DMS153 (cell line): ENCODE data around the gene HIC1.

Source experiments
- DNase-seq: peaks from one replicate; lab custom pipeline; 2025; lab: John Stamatoyannopoulos, UW

HIC1 gene

DNA sequence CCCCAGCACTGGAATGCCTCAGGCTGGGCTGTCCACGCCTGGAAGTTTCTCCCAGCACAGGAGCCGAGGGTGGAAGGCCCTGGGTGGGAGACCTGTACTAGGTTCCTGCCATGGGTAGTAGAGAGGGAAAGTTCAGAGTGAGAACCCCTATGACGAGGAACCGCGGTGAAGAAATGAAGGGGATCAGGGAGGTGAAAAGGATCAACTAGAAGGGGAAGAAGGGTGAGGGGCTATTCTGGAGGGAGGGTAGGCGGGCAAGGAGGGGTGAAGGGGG, 5.4 kb downstream of the HIC1 start:
- no peak for DNase-seq

DNA sequence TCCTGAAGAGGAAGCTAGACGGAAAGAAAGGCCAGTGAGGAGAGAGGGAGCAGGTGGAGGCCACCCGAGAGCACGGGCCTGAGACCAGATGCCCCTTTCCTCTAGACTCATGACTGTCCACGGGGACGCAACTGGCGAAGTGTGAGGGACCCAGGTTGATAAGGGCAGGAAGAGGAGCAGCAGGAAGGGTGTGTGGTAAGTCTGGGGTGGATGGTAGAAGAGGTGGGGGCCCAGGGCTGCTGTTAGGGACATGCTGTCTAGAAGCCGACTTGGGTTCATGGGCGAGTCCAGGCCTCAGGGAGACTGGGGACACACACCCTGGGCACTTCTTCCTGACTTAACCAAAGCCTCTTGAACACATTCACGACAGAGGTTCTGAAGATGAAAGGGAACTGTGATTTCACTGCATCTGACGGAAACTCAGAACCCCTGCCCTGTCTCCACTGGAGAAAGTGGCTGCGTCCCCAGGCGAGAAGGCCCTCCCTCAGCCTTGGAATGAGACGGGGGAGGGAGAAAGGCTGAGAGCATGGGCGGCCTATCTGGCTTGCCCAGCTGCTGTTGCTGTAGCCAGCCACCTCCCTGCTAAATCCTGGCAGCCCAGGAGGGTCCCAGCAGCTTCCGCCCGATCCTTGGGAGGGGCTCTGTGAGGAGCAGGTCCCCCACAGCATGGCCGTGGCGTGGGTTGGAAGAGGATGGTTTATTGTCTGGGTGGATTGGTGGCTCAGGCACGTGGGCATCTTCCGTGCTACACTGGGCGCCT, 6.0 kb downstream of the HIC1 start:
- DNase-seq = no peak

DNA sequence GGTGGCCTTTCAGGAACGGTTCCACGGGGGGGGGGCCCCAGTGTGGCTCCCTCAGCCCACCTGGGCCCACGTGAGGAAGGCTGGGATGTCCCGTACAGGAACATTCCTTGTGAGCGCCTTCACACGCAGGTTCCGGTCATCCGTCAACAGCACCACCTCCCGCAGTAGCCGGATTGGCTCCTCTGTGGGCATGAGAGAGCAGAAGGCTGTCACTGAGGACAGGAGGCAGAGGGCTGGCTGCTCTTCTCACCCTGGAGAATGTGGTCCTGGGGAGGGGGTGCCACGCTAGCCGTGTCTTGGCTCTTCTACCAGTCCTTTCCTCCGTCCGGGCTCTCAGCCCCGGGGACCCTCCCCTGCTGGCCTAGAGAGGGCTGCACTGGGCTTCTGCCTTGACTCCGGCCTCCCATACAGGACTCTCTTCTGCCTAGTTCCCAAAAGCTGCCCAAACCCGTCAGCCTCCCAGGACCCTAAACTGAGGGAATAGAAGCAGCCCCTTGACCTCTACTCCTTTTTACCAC, 6.6 kb downstream of the HIC1 start:
- no peak for DNase-seq

DNA sequence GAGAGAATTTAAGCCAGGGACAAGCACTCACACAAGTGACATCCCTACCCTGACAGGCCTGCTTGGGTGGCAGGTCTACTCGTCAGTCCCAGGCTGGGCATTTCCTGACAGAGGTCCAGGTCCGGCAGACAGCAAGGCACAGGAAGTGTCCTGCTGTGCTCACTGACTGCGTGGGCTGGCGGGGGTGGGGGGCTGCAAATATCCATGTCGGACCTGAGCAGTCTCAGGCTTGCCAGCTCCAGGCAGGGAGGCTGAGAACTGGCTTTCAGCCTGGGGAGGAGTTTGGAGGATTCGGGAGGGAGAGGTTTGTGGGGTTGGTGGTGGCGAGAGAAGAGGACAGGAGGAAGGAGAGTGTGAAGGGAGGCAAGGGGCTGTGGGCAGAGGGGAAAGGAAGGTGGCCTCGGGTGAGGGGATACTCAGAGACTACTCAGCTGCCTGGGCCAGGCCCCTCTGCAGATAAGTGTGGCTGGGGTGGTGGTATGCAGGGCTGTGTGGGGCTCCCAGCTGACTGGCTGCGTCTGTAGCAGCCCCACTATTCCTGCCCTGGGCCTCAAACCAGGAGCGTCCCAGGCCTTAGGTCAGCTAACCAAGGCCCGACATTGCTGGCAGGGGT, 7.8 kb downstream of the HIC1 start:
- DNase-seq = no peak

DNA sequence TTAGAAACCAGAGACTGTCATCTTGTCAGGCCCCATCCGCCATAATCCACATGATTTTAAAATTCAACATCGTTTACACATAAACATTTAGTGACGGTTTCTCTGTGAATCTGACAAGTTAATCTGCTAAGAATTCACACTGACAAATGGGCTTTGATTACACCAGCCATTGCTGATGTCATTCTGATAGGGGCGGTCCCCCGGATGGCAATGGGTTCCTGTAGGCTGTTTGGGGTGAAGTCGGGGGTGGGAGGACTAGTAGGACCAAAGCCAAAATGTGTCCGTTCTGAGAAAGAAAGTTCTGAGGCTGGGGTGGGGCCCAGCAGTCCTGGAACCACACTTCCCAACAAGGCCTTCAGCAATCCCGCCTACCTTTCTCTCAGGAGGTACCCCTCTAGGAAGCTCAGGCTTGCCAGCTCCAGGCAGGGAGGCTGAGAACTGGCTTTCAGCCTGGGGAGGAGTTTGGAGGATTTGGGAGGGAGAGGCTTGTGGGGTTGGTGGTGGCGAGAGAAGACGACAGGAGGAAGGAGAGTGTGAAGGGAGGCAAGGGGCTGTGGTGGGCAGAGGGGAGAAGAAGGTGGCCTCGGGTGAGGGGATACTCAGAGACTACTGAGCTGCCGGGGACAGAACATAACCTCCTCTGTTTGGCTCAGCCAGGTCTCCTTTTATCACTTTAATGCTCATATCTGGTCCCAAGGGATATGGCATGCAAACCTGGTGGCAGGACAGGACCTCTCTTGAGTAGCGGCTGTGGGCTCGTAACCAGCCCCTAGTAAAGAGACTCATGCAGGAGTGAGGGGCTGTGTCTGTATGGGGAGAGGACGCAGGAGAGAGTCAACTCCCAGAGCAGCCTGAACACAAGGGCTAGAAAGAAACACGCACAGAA, 8.6 kb downstream of the HIC1 start:
- no peak for DNase-seq

DNA sequence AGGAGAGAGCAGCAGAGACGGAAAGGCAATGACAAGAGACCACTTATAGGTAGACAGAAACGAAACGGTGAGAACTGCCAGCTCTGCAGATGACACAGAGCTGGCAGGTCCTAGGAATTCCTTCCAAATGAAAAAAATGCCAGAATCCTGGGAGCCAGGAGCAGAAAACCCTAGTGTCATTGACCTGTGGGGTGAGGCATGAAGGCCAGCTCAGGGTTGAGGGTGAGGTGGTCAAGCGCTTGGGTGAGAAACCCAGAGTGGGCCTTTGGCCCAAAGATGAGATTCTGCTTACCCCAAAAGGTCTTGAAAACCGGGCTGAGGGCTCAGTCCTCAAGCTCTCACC, 9.2 kb downstream of the HIC1 start:
- DNase-seq = no peak

DNA sequence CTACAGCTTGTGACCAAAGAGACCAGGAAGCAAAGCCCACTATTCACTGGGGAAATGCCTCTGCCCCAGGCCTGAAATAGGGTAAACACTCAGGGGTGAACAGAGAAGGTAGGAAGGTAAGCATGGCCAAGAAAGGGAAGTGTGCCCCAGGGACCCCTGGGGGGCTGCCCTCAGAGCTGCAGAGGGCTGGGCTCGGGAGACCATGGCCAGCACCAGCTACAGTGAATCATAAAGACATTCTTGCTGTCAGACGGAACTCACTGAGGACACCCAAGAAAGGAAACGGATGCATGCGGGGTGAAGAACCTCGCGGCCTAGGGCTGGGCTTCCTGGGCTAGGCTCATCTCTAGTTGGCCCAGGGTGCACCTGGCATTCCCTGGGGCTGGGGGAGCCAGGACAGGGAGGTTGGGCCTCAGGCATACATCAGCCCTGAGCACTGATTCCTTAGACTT, 9.6 kb downstream of the HIC1 start:
- no peak for DNase-seq

DNA sequence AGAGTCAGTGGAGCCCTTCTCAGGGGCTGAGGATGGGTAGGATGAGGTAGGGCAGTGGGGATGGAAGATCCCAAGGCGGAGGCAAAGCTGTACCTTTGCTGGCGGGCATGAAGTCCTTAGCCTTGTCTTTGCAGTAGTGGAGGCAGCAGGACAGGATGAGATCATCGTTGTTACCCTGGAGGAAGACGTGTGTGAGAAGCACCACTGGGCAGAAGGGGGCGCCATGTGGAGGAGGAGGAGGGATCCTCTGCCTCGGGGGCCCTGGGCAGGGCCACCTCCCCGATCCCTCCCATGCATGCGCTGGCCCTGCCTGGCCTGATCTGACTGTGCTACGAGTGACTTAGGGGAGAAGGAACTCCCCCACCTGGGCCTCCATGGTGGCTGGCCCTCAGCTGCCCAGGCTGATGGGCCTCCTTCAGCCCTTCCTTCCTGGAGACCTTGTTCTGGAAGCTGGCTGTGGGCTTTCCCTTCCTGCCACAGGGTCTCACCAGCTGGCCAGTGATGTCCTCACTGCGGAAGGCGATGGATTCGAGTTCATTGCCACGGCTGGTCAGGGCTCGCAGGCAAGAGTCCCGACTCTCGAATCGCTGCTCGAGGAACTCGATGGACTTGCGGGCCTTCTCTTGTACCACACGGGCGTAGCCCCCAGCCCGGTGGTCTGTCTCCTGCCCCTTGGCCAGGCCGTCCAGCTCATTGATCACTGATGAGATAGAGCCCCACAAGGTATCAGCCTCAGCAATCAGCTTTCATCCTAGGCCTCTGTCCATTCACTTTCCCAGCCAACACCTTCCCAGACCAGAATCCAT, 10.3 kb downstream of the HIC1 start:
- no peak for DNase-seq

DNA sequence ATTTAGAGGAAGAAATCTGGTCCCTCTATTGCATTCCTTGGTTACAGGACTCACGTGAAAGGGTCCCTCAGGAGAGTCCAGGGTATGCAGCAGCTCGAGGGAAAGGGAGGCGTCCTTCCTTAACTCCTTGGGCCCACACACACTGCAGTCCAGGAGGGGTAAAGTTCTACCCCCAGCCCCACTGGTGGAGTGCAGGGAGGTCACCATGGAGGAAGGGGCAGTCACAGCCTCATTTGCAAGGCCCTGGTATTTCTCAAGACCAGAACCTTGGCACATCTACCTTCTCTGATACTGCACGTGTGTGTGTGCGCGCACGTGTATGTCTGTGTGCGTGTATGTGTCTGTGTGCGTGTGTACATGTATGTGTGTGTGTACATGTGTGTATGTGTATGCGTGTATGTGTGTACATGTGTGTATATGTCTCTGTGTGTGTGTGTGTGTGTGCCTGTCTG, 11.1 kb downstream of the HIC1 start:
- DNase-seq = no peak

DNA sequence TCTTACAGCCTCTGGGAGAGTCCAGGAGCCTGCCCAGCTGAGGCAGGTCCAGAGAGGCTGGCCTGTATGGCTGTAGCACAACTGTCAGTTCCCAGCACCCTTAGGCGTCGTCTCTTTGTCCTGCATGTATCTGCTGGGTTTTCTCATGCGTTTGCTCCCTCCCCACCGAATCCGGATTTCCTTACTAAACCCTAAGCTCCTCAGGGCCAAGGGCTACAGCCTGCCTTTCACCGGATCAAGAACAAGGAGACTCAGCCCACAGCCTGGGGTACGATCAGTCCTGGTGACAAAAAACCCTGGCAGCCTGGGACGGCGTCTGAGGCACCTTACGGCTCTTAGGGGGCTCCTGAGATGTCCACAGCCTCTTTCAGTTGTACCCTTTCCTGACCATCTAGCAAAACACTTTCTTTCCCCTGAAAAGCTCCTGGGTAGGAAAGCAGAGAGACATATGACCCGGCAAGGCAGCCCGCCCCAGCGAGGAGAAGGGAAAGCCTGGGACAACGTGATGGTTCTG, 12.2 kb downstream of the HIC1 start:
- no peak for DNase-seq

DNA sequence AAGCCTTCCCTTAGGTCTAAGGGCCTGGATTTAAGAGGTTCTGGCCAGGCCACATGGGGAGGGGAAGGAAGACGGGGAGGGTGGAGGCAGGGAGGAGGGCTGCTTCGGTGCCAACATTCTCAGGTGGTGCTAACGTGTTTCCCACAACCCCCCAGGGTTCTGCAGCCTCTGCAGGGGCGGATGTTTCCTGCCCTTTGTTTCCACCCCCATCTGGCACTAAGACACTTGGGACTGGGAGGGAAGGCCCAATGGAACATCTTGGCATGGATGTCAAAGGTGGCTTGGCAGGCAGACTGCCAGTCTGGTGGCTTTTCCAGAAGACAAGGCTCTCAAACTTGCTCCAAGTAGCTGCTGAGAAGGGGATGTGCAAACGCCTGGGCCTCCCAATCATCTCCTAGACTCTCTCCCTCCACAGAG, 12.7 kb downstream of the HIC1 start:
- no peak for DNase-seq

DNA sequence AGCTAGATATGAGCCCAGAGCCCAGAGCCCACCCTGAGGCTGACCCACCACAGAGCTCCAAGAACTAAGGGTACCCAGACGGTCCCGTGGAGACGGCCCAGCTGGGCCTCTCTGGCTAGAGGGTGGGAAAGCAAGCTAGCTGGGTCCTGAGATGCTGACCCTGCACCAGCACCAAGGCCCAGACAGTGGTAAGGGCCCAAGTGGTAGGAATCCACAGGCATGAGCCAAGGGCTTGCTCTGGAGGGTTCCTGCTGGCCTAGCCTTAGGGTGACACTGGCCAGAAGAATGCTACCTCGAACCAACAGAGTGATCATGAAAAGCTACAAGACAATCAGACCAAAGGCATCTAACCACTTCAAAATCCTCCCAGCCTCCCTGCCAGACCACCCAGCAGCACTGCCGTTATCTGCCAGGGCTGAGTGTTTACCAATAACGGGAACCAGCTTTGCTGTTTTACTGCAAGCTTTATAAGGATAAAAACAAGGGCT, 13.2 kb downstream of the HIC1 start:
- no peak for DNase-seq

DNA sequence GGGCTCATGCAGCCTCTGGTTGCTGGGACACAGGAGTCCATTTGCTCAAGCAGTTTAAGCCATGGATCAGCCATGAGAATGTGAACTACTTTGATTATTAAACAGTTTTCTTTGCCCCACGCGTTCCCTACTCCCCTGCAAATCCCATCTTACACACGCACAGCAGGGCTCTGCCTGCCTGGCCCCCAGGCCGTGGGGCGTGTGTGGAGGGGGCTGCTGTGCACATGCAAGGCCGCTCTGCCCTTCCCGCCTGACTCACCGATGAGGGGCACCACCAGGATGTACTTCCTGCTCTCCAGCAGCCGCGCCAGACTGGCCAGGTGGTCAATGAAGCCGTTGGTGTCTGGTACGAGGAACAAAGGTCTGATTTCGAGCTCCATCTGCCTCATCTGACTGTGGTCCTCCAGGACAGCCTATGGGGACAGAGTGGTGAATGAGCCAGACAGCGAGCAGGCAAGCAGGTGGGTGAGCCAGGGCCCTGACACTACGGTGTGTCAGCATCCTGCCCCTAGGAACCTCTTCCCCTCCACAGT, 13.7 kb downstream of the HIC1 start:
- DNase-seq = peak; percentile 43

DNA sequence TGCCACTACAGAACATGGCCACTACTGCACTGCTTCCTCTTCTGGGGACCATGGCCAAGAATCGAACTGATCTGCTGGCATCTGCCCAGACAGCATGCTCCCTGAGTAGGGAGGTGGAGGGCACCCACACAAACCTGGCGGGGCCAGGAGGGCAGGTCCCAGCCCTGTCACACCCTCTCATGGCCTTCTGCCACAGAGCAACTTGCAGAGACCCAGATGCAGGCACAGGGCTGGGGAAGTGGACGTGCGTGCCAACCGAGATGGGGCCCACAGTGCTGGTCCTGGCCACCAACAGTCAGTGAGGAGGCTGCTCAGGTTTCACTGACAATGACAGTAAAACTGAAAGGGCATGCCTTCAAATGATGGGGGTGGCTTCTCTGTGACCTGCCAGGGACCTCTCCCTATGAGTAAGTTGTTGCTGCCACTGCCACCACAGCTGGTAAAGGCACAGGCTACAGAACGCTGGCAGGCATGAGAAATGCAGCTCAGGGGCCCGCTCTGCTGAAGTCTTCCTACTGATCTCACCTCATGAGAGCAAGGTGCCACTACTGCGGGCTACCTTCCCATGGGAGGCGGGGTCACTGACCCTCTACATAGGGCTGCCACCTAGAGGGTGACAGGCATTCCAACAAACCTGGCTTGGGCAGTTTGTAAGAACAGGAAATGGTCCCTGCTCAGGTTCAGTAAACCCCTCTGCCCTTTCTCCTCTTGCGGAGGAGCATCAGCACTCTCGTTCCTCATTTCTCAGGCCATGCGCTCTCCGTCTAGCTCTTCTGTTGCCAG, 15.5 kb downstream of the HIC1 start:
- no peak for DNase-seq

DNA sequence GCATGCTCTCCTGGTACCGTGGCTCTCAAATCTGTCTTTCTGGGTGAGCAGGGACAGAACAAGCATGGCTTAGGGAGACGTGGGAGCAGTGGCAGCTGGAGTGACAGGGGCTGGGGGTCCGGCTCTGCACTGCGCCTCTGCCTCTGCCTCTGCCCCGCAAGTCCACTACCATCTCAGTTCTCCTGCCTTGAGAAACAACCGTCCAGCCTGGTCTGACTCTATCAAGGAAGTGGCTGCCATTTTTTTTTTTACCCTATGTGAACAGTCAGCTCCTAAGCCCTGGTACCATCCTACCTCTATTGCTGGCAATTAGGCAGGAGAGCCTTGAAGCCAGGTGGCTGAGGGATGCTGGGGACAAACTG, 16.1 kb downstream of the HIC1 start:
- DNase-seq = no peak

DNA sequence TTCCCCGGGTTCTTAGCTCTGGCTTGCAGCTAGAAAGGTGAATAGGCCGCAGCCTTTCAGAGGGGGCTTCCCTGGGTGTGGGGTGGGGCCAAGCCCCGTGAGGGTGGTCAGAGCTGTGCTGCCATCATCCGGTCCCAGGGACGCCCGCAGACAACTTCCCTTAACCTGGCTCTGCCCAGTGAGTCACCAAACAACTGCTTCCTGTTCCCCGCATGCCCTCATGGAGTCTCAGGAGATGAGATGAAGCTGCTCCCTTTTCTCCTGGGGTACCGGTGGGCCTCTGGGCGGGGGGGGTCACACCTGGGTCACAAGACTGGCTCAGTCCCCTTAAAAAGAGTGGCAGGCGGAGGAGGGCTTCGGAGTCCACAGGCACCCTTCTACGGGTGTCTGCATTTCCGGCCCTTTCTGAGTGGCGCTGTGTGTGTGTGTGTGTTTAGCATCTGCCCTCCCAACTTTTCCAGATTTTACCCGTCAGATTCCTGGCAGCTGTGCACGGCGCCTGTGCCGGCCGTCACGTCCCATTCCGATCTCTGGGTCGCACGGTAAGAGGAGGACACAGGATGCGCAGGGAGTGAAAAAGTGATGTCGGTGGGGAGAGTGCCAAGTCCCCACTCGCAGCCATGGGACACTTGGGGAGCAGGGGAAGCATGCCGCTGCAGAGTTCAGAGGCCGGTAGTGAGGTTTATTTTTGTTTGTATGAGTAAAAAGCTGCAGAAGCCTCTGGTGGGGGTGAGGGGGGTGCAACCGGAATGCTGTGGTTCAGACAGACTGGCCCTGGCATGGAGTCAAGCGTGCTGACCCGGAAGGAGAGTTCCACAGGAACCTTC, 16.8 kb downstream of the HIC1 start:
- DNase-seq = no peak

DNA sequence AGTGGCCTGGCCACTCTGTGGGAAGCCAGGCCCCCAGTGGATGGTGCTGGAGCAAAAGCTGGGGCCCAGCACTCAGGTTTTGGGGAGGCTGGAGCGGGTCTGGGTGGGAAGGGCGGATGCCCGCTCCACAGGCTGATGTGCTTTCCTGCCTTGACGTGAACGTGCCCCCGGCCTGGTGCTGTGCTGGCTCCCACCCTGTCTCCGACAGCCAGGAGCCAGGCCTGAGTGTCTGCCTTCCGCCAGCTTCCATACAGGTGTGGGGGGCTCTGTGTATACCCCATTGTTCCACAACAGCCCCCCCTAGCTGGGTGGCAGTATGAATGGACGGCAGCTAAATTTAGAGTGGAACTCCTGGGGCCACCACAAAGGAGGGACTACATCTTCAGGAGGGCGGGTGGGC, 20.0 kb downstream of the HIC1 start:
- DNase-seq = no peak

DNA sequence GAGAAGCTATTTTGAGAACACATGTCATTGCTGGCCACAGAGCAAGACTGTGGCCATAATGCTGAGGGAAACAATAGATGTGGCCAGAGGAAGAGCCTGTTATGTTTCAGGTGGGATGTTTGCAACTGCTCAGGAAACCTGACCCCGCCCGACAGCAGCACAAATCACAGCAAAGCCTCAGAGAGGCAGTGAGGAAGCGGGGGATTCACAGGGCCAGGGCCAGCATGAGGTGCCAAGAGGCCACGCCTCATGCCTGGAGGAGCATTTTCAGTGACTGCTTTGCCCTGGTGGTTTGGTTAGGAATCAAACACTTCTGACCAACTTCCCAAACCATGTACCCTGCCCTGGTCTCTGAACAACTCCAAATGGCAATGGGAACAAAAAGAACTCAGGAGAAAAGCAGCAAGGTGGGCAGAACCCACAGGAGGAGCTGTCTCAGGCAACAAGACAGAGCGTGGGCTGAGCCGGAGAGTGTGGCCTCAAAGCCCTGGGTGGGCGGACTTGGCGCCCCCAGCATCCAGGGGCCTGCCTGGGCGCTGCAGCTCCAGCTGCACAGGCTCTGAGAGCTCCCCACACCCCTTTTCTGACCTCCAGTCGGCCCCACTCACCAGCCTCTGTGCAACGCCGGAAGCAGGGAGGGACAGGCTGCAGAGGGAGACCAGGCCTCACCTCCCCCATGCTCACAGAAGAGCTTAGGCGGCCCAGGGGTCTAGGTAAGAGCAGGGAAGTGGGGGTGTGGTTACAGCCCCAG, 20.6 kb downstream of the HIC1 start:
- DNase-seq = no peak
